Activated naive CD8-positive, alpha-beta T cell treated with anti-CD3 and anti-CD28 coated beads, Interleukin-2, amount 10 ng/mL, durations not matched to agents 7 days and 5 days (primary cell): ENCODE results near the gene SHB. TPM values are rescaled to one million over a fixed set of nuclear protein-coding genes. Genes with fewer than 3 reads are reported as not detected.

Experiments
- ATAC-seq: fragments of 150-1000 bp; cut with Tn5 transposase; one replicate; pipeline ENCODE4 v1.10.0; 2021; ENCODE audit warnings: low read depth, moderate library complexity
- POLR2A ChIA-PET: fragments of 350-600 bp; sonication (Branson Sonifier 250); formaldehyde crosslinking; loops from one replicate; lab custom pipeline; 2021; ENCODE audit warnings: antibody characterized with exemption; lab: Charles Lee
- DNase-seq: peaks from one replicate; pipeline ENCODE4 v3.0.0; 2021
- H3K27ac Mint-ChIP-seq: one replicate; pipeline ENCODE4 v1.8.0; 2022; ENCODE audit warnings: mild to moderate bottlenecking, mixed read lengths
- H3K27me3 Mint-ChIP-seq: one replicate; pipeline ENCODE4 v1.8.0; 2022; ENCODE audit warnings: mild to moderate bottlenecking, moderate library complexity, mixed read lengths
- H3K36me3 Mint-ChIP-seq: one replicate; pipeline ENCODE4 v1.8.0; 2021; ENCODE audit warnings: mild to moderate bottlenecking, mixed read lengths
- H3K4me1 Mint-ChIP-seq: one replicate; pipeline ENCODE4 v1.8.0; 2021; ENCODE audit warnings: mixed read lengths
- H3K4me3 Mint-ChIP-seq: one replicate; pipeline ENCODE4 v1.8.0; 2022; ENCODE audit warnings: mild to moderate bottlenecking, moderate library complexity, mixed read lengths
- H3K9me3 Mint-ChIP-seq: one replicate; pipeline ENCODE4 v1.8.0; 2021; ENCODE audit warnings: mixed read lengths
- total RNA-seq, 2 experiments: library from RNA; stranded (reverse); gene quantifications; one replicate each; pipeline ENCODE4 v1.2.3, GENCODE V29; 2021

SHB gene
- total RNA-seq, 2 experiments from 2014 or later, result 0.78 to 1.1 TPM

DNA sequence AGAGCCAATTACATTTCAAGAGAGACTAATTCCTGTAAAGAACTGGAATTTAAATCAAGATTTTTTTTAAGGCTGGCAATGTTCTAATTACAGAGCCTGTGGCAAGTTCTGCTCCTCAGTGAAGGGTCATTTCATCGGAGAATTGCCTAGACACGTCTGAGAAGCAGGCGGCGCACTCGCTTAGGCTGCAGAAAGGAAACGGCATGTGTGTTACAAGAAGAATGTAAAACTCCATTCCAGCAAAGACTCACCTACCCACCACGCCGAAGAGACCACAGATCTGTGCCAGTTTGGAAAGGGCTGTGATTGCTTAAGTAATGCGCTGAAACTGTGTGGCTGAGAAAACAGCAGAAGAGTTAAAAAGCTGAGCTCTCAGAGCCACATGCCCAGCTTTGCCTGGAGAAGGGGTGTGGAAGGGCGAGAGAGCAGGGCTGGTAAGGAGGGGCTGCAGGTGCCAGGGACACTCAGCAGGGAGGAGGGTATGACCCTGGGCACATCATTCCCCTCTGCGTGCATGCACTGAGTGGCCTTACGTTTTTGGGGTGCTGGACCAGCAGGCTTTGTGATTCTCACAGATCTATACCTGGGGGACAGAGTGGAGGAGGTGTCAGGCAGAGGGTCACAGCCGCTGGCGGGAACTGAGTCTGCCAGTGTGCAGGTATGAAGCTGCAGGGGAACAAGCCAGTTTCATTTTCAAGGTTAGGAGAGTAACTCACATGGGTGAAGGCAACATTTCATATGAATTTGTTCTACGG, 147.3 kb downstream of the SHB start:
- H3K9me3 Mint-ChIP-seq, result no peaks in the 10 kb centered on the region
- H3K4me3 Mint-ChIP-seq, result no peak overlapping the region
- ATAC-seq (no peak), DNase-seq (peak; percentile 15)
- peaks cover 3% of the 10 kb centered on the region for H3K27me3 Mint-ChIP-seq
- no peak overlapping the region for H3K27ac Mint-ChIP-seq
- no peaks in the 10 kb centered on the region for H3K36me3 Mint-ChIP-seq
- H3K4me1 Mint-ChIP-seq, result peaks cover 1% of the 10 kb centered on the region
- POLR2A ChIA-PET, result no interaction called here

GRCh38 chr9:37921168-37921510, 147.9 kb downstream of the SHB start:
- Mint-ChIP-seq H3K27me3 (peaks cover 3% of the 10 kb centered on the region), H3K4me3 (no peak overlapping the region), H3K27ac (no peak overlapping the region), H3K9me3 (no peaks in the 10 kb centered on the region), H3K36me3 (no peaks in the 10 kb centered on the region), H3K4me1 (peaks cover under 1% of the 10 kb centered on the region)
- ATAC-seq (no peak), DNase-seq (peak; percentile 2)
- POLR2A ChIA-PET, result no interaction called here

DNA sequence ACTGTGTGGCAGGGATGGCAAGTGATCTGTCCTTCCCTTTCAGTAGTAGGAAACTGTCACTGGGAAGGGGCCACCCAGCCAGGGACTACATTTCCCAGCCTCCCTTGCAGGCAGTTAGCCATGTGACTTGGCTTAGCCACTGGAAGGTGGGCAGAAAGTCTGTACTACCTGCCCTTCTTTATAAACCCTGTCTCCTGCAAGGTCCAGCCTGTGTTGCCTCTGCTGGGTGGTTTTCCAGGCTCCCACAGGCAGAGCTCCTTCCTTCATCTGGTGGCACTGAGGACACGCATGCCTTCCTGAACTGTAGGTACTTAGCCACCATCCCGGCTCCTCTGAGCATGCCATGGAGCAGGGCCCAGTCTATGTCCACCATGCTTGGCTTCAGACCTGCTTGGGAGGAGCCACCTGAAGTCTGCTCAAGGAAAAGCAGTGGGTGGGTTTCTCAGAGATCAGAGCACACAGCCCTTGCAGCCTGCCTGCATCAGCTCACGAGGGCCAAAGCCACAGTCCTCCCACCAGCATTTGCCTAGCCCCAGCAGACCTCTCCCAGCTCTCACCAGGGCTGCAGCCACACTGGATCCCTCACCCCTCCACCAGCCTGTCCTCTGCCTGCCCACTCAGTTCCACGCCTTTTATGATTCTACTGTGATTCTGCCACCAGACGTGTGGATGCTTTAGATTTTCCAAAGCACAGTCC, 148.4 kb downstream of the SHB start:
- DNase-seq (peak; percentile 26), ATAC-seq (no peak)
- Mint-ChIP-seq H3K4me3 (no peak overlapping the region), H3K4me1 (no peaks in the 10 kb centered on the region), H3K36me3 (no peaks in the 10 kb centered on the region), H3K27me3 (peaks cover 3% of the 10 kb centered on the region), H3K27ac (no peak overlapping the region), H3K9me3 (no peaks in the 10 kb centered on the region)
- POLR2A ChIA-PET, result no interaction called here

- no peak for ATAC-seq
- no peaks in the 10 kb centered on the region for H3K9me3 Mint-ChIP-seq
- H3K4me3 Mint-ChIP-seq, result no peak overlapping the region
- H3K27ac Mint-ChIP-seq, result no peak overlapping the region
- no peaks in the 10 kb centered on the region for H3K4me1 Mint-ChIP-seq
- POLR2A ChIA-PET, result no interaction called here
- H3K36me3 Mint-ChIP-seq, result no peaks in the 10 kb centered on the region
- peak; percentile 2 for DNase-seq
- H3K27me3 Mint-ChIP-seq, result peaks cover 2% of the 10 kb centered on the region
Measured at GRCh38 chr9:37919956-37920335, 149.1 kb downstream of the SHB start.

GRCh38 chr9:37919246-37919955, 149.6 kb downstream of the SHB start:
- DNase-seq, result no peak
- Mint-ChIP-seq H3K27me3 (no peaks in the 10 kb centered on the region), H3K9me3 (no peaks in the 10 kb centered on the region), H3K4me1 (no peaks in the 10 kb centered on the region), H3K36me3 (no peaks in the 10 kb centered on the region), H3K27ac (no peak overlapping the region), H3K4me3 (no peak overlapping the region)
- no peak for ATAC-seq
- POLR2A ChIA-PET, result no interaction called here

- H3K27ac Mint-ChIP-seq, result no peak overlapping the region
- H3K27me3 Mint-ChIP-seq, result no peaks in the 10 kb centered on the region
- POLR2A ChIA-PET, result no interaction called here
- no peak for DNase-seq
- ATAC-seq, result no peak
- no peaks in the 10 kb centered on the region for H3K9me3 Mint-ChIP-seq
- no peaks in the 10 kb centered on the region for H3K36me3 Mint-ChIP-seq
- H3K4me1 Mint-ChIP-seq, result no peaks in the 10 kb centered on the region
- H3K4me3 Mint-ChIP-seq, result no peak overlapping the region
Measured at GRCh38 chr9:37918665-37919170, 150.3 kb downstream of the SHB start.

DNA sequence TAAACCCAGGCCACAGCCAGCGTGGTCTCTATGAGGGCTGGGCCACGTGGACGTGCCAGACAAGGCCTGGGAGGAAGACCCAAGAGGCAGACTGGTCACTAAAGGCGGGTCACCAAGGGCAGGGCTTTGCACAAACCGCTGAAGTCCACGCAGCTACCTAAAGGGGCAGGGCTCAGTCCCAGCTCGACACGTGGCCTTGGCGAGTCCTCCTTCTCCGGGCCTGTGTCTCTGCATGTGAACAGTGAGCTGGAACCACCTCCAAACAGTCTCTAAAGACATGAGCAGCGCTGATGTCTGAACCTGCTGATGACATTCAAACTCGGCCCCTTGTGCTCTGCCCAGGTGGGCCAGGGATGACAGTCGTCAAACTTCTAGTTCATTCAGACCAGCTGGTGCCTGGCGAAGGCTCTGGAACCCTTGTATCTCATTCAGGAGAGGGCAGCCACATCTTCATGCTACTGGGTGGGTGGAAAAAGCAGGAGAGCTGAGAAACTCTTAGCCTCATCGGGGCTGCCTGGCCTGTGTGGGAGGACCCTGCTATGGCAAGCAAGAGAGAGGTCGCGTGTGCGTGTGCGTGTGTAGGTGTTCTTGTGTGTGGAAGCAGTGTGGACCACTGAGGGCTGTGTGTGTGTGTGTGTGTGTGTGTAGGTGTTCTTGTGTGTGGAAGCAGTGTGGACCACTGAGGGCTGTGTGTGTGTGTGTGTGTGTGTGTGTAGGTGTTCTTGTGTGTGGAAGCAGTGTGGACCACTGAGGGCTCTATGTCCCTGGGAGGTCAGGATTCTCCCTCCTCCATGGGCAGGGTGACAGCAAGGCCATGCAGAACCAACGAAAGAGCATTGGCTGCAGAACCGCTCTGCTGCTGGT, 151.0 kb downstream of the SHB start:
- POLR2A ChIA-PET, result no interaction called here
- Mint-ChIP-seq H3K36me3 (no peaks in the 10 kb centered on the region), H3K4me3 (no peak overlapping the region), H3K4me1 (no peaks in the 10 kb centered on the region), H3K27me3 (no peaks in the 10 kb centered on the region), H3K9me3 (no peaks in the 10 kb centered on the region), H3K27ac (no peak overlapping the region)
- DNase-seq (no peak), ATAC-seq (no peak)

- no peaks in the 10 kb centered on the region for H3K36me3 Mint-ChIP-seq
- no peak for ATAC-seq
- no peak for DNase-seq
- POLR2A ChIA-PET, result no interaction called here
- H3K27me3 Mint-ChIP-seq, result no peaks in the 10 kb centered on the region
- no peak overlapping the region for H3K27ac Mint-ChIP-seq
- H3K4me1 Mint-ChIP-seq, result no peaks in the 10 kb centered on the region
- H3K4me3 Mint-ChIP-seq, result no peak overlapping the region
- H3K9me3 Mint-ChIP-seq, result no peaks in the 10 kb centered on the region
Measured at GRCh38 chr9:37917313-37917731, 151.7 kb downstream of the SHB start.

- Mint-ChIP-seq H3K27me3 (no peaks in the 10 kb centered on the region), H3K4me1 (no peaks in the 10 kb centered on the region), H3K4me3 (no peak overlapping the region), H3K9me3 (no peaks in the 10 kb centered on the region), H3K36me3 (no peaks in the 10 kb centered on the region), H3K27ac (no peak overlapping the region)
- ATAC-seq, result no peak
- no peak for DNase-seq
- POLR2A ChIA-PET, result no interaction called here
Measured at GRCh38 chr9:37916471-37917312, 152.3 kb downstream of the SHB start.

GRCh38 chr9:37915911-37916470, 153.0 kb downstream of the SHB start:
- POLR2A ChIA-PET, result no interaction called here
- H3K4me1 Mint-ChIP-seq, result no peaks in the 10 kb centered on the region
- no peak overlapping the region for H3K4me3 Mint-ChIP-seq
- ATAC-seq, result no peak
- H3K27me3 Mint-ChIP-seq, result no peaks in the 10 kb centered on the region
- H3K9me3 Mint-ChIP-seq, result no peaks in the 10 kb centered on the region
- no peak for DNase-seq
- H3K27ac Mint-ChIP-seq, result no peak overlapping the region
- H3K36me3 Mint-ChIP-seq, result no peaks in the 10 kb centered on the region

DNA sequence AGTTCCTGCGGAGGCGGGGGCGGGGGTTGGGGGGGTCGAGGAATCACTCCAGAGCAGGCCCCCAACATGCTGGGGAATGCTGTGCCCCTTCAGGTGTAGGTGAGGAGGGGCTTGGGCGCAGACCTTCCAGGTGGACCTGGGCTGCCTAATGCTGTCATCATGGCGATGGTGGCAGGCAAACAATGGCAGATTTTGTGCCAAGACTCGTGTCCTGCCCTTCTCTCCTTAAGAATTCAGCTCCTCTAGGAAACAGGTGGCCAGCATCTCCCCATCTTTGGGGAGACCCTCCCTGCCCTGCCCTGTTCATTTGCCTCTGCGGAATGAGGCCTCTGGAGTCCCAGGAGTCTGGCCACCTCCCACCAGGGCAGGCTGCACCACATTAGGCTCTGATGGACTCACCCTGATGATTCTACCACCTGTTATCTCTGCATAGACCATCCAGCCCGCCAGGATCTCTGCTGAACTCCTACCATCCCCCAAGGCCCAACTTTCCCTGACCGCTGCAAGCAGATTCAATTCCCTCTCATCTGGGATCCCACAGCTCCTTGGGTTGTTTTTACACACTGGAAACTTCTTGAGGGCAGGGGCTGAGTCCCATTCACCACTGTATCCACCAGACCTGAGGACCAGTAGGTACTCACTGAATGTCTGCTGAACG, 154.2 kb downstream of the SHB start:
- ATAC-seq, result no peak
- no peak for DNase-seq
- H3K27me3 Mint-ChIP-seq, result no peaks in the 10 kb centered on the region
- no peaks in the 10 kb centered on the region for H3K4me1 Mint-ChIP-seq
- no peaks in the 10 kb centered on the region for H3K36me3 Mint-ChIP-seq
- no peak overlapping the region for H3K27ac Mint-ChIP-seq
- H3K4me3 Mint-ChIP-seq, result no peak overlapping the region
- POLR2A ChIA-PET, result no interaction called here
- H3K9me3 Mint-ChIP-seq, result no peaks in the 10 kb centered on the region

DNA sequence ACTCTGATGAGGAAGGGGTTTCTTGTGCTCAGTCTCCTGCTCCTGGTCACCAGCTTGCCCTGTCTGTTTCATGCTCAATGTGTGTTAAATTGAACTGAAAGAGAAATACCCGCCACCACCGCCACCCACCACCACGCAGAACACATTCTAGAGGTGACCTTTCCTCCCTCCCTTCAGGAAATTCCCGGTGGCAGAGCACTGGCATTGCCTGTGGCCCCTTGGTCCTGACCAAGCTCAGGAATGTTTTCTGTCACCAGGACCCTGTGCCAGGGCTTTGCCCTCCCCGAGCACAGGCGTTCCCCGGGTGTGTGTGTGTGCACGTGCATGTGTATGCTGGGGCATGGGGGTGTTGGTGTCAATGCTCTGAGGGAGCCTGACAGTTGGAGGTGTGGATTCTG, 154.9 kb downstream of the SHB start:
- POLR2A ChIA-PET, result interaction anchor here (0.7 to 1.3 kb wide), 2 partner anchors 10 to 154 kb away, joined by 3 to 4 read pairs; no protein-coding TSS in a partner anchor
- Mint-ChIP-seq H3K4me3 (no peak overlapping the region), H3K27ac (no peak overlapping the region), H3K9me3 (no peaks in the 10 kb centered on the region), H3K36me3 (no peaks in the 10 kb centered on the region), H3K27me3 (no peaks in the 10 kb centered on the region), H3K4me1 (no peaks in the 10 kb centered on the region)
- DNase-seq (no peak), ATAC-seq (no peak)
